ENCODE results near the gene PCCA.

- TF ChIP-seq CBX2 (IDR thresholded peaks at IDR 0.05; ENCODE audit: borderline replicate concordance, low read depth): no peak
- no peak for TF ChIP-seq POLR2A (IDR thresholded peaks at IDR 0.05; ENCODE audit: low read length)
- TF ChIP-seq, protein P1, sequence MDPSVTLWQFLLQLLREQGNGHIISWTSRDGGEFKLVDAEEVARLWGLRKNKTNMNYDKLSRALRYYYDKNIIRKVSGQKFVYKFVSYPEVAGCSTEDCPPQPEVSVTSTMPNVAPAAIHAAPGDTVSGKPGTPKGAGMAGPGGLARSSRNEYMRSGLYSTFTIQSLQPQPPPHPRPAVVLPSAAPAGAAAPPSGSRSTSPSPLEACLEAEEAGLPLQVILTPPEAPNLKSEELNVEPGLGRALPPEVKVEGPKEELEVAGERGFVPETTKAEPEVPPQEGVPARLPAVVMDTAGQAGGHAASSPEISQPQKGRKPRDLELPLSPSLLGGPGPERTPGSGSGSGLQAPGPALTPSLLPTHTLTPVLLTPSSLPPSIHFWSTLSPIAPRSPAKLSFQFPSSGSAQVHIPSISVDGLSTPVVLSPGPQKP (IDR thresholded peaks at IDR 0.05; ENCODE audit: low read depth, low read length): no peak
- TF ChIP-seq, protein P2, sequence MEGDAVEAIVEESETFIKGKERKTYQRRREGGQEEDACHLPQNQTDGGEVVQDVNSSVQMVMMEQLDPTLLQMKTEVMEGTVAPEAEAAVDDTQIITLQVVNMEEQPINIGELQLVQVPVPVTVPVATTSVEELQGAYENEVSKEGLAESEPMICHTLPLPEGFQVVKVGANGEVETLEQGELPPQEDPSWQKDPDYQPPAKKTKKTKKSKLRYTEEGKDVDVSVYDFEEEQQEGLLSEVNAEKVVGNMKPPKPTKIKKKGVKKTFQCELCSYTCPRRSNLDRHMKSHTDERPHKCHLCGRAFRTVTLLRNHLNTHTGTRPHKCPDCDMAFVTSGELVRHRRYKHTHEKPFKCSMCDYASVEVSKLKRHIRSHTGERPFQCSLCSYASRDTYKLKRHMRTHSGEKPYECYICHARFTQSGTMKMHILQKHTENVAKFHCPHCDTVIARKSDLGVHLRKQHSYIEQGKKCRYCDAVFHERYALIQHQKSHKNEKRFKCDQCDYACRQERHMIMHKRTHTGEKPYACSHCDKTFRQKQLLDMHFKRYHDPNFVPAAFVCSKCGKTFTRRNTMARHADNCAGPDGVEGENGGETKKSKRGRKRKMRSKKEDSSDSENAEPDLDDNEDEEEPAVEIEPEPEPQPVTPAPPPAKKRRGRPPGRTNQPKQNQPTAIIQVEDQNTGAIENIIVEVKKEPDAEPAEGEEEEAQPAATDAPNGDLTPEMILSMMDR (IDR thresholded peaks at IDR 0.05): no peak
- TF ChIP-seq SMC3 (IDR thresholded peaks at IDR 0.05): no peak
- TF ChIP-seq POLR2AphosphoS2 (conservative IDR thresholded peaks at IDR 0.05; ENCODE audit: low read length): no peak
- TF ChIP-seq HMGXB4 (CRISPR knock-in tag; IDR thresholded peaks at IDR 0.05; ENCODE audit: borderline replicate concordance): no peak
- TF ChIP-seq, protein P3, sequence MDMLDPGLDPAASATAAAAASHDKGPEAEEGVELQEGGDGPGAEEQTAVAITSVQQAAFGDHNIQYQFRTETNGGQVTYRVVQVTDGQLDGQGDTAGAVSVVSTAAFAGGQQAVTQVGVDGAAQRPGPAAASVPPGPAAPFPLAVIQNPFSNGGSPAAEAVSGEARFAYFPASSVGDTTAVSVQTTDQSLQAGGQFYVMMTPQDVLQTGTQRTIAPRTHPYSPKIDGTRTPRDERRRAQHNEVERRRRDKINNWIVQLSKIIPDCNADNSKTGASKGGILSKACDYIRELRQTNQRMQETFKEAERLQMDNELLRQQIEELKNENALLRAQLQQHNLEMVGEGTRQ (IDR thresholded peaks at IDR 0.05): no peak
- no peak for TF ChIP-seq RCOR1 (IDR thresholded peaks at IDR 0.05; ENCODE audit: low read depth, low read length)
- no peak for TF ChIP-seq KDM5A (IDR thresholded peaks at IDR 0.05)
- no peak for TF ChIP-seq JUN (IDR thresholded peaks at IDR 0.05)
Observed at GRCh38 chr13:100561599-100562204, 472.8 kb downstream of the PCCA start.

Measured in A549 (cell line).